ENCODE measurements around the gene LDHAL6A. TPM values are rescaled to one million over a fixed set of nuclear protein-coding genes. Genes with fewer than 3 reads are reported as not detected.
A peak's percentile ranks its signal among the peaks of the same experiment; 100 is the strongest.

The LDHAL6A gene
- total RNA-seq, 1 donor: not detected

DNA sequence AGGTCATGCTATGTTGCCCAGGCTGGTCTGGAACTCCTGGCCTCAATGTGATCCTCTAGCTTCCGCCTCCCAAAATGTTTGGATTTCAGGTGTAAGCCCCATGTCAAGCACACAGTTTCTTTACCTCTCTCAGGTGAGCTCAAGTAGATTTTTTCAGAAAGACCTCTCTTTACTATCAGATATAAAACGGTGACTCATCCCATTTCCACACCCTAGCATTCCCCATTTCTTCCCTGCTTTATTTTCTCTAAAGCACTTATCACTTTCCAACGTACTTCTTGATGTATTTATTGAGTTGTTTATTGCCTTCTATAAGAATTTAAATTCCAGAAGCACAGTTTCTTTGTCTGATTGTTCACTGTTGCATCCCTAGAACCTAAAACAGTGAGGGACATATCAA lies 67.4 kb downstream of the LDHAL6A start:
- H3K4me3 ChIP-seq (ENCODE audit: low read depth, low read length): no peak overlapping the region
- no peak for DNase-seq (ENCODE audit: low read depth)
- TF ChIP-seq, protein P1, sequence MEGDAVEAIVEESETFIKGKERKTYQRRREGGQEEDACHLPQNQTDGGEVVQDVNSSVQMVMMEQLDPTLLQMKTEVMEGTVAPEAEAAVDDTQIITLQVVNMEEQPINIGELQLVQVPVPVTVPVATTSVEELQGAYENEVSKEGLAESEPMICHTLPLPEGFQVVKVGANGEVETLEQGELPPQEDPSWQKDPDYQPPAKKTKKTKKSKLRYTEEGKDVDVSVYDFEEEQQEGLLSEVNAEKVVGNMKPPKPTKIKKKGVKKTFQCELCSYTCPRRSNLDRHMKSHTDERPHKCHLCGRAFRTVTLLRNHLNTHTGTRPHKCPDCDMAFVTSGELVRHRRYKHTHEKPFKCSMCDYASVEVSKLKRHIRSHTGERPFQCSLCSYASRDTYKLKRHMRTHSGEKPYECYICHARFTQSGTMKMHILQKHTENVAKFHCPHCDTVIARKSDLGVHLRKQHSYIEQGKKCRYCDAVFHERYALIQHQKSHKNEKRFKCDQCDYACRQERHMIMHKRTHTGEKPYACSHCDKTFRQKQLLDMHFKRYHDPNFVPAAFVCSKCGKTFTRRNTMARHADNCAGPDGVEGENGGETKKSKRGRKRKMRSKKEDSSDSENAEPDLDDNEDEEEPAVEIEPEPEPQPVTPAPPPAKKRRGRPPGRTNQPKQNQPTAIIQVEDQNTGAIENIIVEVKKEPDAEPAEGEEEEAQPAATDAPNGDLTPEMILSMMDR (IDR thresholded peaks at IDR 0.05; ENCODE audit: insufficient read depth, low read depth, low read length): no peak

DNA sequence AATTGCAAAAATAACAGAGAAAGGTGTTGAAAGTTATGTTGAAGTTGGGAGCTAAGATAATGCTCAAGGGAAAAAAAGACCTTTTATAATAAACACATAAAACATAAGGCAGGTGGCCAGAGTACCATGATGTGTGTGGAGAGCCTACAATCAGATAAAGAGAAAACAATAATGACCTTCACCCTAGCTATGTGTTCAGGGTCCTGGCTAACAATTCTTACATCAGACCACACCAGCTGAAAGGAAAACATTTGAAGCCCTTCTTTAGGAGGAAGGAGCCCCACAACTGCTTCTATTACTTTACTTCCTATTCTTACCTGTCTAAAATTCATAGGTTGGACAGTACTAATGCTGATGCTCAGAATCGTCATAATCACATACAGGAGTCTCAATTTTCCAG lies 68.6 kb downstream of the LDHAL6A start:
- TF ChIP-seq, protein P1 (IDR thresholded peaks at IDR 0.05; ENCODE audit: insufficient read depth, low read depth, low read length): no peak
- H3K4me3 ChIP-seq (ENCODE audit: low read depth, low read length): no peak overlapping the region
- DNase-seq (ENCODE audit: low read depth): no peak

DNA sequence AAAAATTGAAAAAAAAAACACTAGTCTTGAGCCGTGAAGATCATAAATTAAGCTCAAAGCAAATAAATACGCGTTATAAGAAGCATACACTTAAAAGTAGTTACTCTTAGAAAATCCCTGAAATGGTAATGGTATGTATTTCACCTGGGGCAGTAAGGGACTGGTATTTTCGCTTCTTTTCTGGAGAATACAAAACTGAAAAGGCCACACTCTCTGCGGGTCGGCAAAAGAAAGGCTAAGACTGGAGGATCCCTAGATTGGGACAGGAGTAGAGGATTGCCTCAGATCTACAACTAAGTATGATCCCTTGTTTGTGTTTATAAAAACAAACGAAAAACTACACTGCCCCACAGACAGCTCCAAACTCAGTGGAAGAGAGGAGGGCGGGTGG lies 70.5 kb downstream of the LDHAL6A start:
- H3K4me3 ChIP-seq (ENCODE audit: low read depth, low read length): peak overlapping the region; percentile 96
- no peak for DNase-seq (ENCODE audit: low read depth)
- TF ChIP-seq, protein P1 (IDR thresholded peaks at IDR 0.05; ENCODE audit: insufficient read depth, low read depth, low read length): no peak

DNA sequence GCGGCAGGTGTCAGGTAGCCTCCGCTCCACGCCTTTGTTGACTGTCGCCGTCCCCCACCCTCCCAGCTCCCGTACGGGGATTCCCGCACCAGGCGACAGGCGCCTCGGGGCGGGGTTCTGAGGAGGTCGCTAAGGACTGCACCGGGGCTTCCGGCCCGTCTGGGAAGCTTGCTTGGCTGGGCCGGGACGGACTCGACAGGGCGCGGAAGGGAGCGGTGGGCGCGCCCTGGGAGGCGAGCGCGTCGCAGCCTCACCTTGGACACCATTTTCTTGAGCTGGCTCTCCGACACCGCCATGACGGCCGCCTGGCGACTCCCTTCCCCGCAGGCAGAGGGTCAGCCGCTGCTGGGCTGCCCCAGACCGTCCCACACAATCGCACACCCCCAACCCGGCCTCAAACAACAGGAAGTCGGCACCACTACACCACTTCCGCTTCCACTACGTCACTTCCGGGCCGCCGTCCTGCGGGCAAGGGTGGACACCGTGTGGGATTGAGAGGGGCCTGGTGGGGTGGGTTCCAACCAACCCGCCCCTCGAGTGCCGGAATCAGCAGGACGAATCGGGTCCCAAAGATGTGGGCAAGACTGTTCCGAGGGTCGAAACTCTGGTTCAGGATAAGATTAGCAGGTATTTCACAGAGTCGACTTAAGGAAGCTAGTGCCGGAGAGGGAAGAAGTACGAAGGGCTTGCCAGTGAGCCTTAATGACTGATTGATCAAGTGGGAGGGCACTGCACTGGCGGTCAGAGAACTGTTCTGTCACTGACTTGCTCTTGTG lies 71.1 kb downstream of the LDHAL6A start, which contains the start of gene TSG101:
Gene TSG101 (minus strand): TSS at position 422 of the 776 bp plus-strand sequence. CDS start 126 bp downstream, at position 296.
- TF ChIP-seq, protein P1 (IDR thresholded peaks at IDR 0.05; ENCODE audit: insufficient read depth, low read depth, low read length): no peak
- peak; percentile 96 for DNase-seq (ENCODE audit: low read depth)
- H3K4me3 ChIP-seq (ENCODE audit: low read depth, low read length): peak within 1 kb of the TSS; percentile 96

DNA sequence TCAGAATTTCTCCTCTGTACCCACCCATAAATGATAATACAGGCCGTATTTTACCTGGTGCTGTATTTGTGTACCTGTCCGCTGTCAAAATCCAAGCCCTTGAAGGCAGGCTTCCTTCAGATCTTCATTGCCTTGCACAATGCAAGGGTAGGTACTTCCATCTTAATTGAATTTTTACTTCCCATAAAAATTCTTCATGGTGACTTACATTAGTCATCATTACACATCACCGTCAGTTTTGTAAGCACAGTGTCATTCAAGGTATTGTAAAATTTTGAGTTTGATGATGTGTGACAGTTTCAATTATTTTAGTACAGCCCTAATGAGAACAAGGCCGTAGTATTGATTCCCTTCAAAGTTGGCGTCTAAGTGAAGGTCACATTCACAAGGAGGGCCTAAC lies 71.9 kb downstream of the LDHAL6A start:
- H3K4me3 ChIP-seq (ENCODE audit: low read depth, low read length): peak overlapping the region; percentile 96
- TF ChIP-seq, protein P1 (IDR thresholded peaks at IDR 0.05; ENCODE audit: insufficient read depth, low read depth, low read length): no peak
- peak; percentile 23 for DNase-seq (ENCODE audit: low read depth)

Other genes starting within 250 kb of the LDHAL6A start
- gene SAA4, start 219.1 kb upstream of the LDHAL6A start, total RNA-seq: not detected in 2 replicates
- 0.43 TPM in 1 of 2 replicates, not detected in the other for gene SAA2, start 207.2 kb upstream of the LDHAL6A start, total RNA-seq
- 0.43 TPM in 1 of 2 replicates, not detected in the other for gene SAA1, start 189.6 kb upstream of the LDHAL6A start, total RNA-seq
- 39.6 and 70.8 TPM in 2 replicates for gene HPS5, start 133.7 kb upstream of the LDHAL6A start, total RNA-seq
- gene GTF2H1, start 133.3 kb upstream of the LDHAL6A start, total RNA-seq: 92.0 and 101 TPM in 2 replicates
- 497 and 586 TPM in 2 replicates for gene LDHA, start 61.3 kb upstream of the LDHAL6A start, total RNA-seq
- 1.3 TPM in 1 of 2 replicates, not detected in the other for gene LDHC, start 43.5 kb upstream of the LDHAL6A start, total RNA-seq
- gene TSG101, start 71.1 kb downstream of the LDHAL6A start, total RNA-seq: 46.1 and 60.9 TPM in 2 replicates
- 27.7 and 33.2 TPM in 2 replicates for gene UEVLD, start 132.9 kb downstream of the LDHAL6A start, total RNA-seq
- under 0.01 and 0.32 TPM in 2 replicates for gene MISFA, start 143.9 kb downstream of the LDHAL6A start, total RNA-seq
- gene SPTY2D1, start 178.5 kb downstream of the LDHAL6A start, total RNA-seq: 17.7 and 20.7 TPM in 2 replicates
- gene TMEM86A, start 242.9 kb downstream of the LDHAL6A start, total RNA-seq: 0.32 and 0.43 TPM in 2 replicates